CD4-positive, alpha-beta T cell treated with Interferon gamma for 1 hour (primary cell): Measurements from ENCODE around the gene ITK.
A peak's percentile ranks its signal among the peaks of the same experiment; 100 is the strongest.

ENCODE experiments used
- DNase-seq: peaks from one replicate; pipeline ENCODE4 v3.0.0-alpha.2; 2020

Gene ITK

DNA sequence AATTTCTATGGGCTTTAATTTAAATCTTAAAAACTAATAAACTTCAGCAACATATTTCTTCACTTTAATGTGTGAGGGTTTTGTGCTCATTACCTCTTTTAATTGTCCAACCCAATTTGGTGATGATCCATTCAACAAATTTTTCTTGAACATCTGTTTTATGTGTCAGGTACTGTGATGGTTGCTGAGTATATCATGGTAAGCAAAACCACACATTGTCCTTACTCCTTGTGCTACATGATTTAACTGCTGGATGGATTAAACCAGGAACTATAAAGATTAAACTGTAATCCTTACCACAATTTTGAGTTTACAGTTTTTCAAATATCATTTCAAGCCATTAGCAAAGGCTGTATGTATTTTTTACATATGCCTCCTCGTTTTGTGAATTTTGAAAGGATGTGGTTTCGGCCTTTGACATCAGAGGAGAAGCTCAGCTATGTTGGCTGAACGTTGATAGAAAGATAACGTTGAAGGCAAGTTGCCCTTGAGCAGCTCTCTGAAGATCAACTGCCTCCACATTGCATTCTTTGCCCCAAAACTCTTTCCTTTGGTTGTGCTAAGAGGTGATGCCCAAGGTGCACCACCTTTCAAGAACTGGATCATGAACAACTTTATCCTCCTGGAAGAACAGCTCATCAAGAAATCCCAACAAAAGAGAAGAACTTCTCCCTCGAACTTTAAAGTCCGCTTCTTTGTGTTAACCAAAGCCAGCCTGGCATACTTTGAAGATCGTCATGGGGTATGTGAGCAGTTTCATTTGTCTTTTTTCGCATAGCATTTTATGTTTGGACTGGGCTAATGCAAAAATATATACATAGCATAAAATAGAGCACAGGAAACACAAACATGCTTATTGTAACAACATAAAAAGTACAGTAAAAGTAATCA, at the start of gene ITK:
Gene ITK (plus strand): TSS at position 467 of the 891 bp plus-strand sequence. CDS start 138 bp downstream, at position 605.
- peak; percentile 45 for DNase-seq

DNA sequence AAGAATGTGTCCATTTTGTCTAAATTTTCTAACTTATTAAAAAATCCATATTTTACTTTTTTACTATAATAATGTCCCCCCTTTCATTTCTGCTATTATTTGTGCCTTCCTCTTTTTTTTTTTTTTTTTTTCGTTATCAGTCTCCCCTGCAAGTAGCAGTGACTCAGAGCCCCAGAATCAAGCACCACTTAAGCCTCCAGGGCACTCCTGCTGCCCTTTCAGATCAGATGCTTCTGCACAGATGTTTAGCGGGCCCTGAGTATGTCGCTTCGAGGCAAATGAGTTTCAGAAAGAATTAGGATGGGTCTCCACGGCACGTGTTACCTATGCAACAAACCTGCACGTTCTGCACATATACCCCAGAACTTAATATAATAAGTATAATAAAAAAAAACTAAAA, 49.7 kb upstream of the ITK start:
- DNase-seq, result no peak

DNA sequence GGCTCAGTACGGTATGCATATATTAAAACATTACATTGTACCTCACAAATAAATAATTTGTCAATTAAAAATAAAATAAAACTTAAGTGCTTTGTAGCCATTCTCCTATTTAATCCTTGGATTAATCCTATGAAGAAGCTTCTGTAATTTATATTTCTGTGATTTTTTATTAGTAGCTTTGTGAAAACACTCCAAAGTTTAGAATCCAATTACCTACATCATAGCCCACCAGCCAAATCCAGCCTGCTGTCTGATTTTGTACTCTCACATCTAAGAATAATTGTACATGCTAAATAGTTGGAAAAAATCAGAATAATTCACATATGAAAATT, 48.4 kb upstream of the ITK start:
- DNase-seq, result no peak

DNA sequence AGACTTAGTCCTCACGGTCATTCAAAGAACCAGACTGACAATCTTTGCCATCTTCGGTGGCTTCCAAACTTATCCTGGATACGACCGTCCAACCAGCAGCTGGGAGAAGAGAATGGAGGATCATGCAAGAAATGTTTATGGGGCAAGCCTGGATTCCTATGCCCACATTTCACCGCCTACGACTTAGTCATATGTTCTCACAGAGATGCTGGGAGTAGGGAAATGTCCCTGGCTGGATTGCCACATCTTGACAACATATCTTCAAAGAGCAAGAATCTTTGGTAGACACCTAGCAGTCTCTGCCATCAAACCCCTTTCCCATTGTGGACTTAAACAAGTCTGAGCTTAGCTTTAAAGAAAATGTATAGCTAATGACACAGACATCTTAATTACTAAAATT, 42.9 kb upstream of the ITK start:
- DNase-seq, result no peak

DNA sequence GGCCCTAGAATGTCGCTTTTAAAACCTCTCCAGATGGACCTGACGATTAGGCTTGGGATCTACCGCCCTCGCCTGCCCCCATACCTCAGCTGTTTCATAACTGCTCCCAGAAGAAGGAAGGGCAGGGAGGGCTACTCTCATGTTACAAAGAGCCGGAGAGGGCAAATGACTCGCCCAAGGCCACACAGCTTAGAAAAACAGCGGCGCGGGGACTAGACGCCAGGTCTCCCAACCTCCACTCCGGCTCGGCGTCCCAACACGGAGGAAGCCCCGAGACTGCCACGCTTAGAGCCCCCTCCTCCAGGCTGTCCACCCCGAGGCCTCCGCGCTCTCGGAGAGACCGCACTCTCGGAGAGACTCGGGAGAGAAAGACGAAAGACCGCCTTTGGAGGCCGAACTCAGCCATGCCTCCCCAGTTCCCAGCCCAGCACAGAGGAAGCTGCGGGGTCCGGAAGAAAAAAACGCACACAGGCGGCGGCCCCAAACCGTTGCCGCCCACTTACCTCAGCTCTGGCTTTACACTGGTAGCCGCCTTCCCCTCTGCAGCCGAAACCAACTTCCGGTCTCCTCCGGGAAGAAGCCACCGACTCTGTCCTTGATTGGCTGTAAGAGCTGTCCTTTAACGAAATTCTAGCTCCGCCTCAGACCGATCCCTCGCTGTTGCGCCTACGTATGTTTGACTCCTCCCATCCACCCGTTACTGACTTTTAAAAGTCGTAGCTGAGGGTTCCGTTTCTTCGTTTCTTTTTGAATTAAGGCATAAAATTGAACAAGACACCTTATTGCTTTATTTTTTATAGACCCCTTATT, 38.1 kb upstream of the ITK start, which contains the start of gene MED7:
Gene MED7 (minus strand): TSS at position 549 of the 810 bp plus-strand sequence. CDS start 3,434 bp downstream, outside the sequence.
- peak; percentile 97 for DNase-seq

DNA sequence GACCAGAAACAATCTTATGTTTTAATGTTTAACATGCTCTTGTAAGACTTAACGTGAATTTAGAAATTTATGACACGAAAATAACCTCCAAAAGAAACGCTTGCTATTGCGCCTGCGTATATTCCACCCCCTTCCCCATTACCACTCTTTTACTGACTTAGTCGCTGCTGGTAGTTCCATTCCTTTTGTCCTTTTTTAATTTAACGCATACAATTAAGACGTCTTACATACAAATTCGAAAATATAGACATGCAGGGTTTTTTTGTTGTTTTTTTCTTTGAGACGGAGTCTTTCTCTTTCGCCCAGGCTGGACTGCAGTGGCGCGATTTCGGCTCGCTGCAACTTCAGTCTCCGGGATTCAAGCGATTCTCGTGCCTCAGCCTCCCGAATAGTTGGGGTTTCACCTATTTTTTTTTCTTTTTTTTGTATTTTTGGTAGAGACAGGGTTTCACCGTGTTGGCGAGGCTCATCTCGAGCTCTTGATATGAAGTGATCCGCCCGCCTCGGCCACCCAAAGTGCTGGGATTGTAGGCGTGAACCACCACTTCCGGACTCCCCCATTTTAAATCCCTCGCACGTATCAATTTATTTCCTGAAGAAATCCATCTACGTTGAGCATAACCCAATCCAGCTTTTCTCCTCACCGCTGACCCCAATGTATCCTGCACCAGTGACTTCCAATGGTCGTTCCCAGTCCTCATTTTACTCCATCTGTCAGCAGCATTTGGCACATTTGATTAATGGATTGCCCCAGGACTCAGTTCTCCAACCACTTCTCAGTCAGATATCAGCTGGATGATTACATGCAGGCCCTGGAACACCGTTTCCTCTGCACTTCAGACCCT, 37.3 kb upstream of the ITK start:
- peak; percentile 24 for DNase-seq

DNA sequence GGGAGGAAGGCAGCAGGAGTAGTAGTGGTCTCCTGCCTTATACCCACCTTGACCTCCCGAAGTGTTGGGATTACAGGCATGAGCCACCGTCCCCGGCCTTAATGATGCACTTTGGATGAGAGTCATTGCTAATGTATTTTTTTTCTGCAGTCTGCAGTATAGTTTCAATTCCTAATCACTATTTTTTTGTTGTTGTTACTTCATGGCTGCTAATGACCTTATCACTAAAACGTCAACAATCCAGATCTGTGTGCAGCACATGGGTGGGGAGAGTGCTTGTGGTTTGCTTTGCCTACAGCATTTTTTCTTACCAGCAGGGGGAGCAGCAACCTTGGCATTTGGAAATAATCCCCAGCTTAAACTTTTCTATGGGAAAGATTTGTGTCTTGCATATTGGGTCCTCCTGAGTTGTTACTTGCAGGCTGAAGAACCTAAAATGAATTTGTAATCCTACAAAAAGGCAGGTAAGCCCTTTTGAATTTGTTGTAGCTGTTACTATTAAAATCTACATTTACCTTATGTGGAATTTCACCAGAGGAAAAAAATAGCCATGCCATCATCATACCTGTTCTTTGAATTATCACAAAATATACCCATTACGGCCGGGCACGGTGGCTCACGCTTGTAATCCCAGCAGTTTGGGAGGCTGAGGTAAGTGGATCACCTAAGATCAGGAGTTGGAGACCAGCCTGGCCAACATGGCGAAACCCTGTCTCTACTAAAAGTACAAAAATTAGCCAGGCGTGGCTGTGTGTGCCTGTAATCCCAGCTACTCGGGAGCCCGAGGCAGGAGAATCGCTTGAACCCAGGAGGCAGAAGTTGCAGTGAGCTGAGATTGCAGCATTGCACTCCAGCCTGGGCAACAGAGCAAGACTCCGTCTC, 31.7 kb upstream of the ITK start:
- peak; percentile 69 for DNase-seq

DNA sequence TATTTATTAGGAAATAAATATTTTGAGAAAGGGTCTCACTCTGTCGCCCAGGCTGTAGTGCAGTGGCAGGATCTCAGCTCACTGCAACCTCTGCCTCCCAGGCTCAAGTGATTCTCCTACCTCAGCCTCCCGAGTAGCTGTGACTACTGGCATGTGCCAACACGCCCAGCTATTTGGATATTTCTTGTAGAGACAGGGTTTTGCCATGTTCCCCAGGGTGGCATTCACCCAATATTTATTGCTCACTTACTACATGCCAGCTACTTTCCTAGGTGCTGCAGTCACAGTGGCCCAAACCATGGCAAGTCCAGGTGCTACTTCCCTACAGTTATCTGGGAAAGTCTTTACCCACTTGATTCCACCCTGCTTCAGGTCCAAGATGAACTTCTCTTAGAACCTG, 29.6 kb upstream of the ITK start:
- no peak for DNase-seq

DNA sequence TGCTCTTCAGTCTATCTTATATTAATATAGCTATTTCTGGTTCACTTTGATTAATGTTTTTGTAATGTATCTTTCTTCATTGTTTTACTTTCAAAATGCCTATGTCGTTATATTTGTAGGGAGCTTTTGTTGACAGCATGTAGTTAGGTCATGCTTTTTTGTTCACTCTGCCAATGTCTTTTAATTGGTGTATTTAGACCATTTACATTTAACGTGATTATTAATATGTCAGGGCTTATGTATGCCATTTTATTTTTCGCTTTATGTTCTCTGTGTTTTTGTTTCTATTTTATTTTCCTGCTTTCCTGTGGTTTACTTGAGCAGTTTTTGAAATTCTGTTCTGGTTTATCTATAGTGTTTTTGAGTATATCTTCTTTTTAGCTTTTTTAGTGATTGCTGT, 25.3 kb upstream of the ITK start:
- no peak for DNase-seq

DNA sequence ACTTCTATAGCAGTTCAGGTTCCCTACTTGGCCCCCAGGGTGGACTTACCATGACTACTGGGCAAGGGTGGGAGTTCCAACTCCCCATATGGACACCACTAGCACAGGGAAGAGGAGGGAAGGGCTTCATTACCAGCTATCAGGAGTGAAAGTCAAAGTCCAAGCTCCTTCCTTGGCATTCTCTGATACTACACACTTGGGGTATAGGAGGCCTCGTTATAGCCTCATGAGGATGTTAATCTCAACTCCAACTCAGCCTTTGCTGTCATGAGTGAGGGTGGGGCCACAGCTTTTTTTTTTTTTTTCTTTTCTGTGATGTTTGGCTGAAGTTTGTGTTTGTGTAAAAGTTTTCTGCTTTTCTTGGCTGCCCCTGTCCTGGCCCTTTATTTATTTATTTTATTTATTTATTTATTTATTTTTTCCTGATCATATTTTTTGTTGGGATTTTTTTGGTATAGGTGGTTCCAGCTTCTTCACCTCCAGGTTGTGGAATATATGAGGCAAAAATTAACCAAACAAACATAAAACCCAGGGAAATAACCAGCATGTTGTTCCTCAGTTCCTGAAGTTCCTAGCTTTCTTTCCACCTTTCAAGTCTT, 23.2 kb upstream of the ITK start:
- no peak for DNase-seq

DNA sequence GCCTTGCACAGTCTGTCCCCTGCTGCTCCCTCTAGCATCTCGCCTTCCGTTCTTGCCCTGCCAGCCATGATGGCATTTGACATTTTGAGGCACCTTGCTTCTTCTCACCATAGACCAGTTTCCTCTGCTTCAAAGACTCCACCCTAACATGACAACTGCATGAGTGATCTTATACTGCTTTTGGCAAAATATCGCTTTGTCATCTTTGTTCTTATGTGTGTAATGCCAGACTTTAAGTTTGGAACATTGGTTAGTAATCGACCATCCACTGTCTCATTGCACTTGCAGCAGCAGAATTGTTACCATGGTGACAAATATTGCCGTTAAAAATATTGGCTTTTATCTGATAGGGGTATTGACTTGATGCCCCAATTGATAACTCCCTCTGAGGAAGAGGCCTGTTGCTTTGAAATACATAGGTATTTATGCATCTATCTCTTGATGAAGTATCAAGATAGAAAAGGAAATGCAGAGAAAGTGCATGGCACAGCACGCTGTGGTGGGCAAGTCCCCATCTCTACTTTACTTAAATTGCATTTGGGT, 21.4 kb upstream of the ITK start:
- no peak for DNase-seq

DNA sequence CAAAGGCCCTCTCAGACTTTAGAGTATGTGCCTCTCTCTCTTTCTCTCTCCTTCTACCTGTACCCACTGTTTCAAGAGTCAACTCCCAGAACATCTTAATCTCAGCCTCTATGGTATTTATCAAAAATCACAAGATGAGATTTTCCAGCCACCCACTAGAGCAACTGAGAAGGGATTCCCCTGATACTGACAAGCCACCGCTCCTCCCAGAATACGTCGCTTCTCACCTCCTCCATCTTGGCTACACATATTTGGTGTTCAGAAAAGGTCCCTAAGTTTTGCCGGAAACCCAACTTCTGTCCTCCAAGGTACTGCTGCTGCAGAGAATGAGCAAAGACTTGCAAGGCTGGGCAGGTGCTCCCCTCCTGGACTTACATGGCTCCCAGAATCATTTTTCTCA, 20.6 kb upstream of the ITK start:
- DNase-seq, result peak; percentile 20

DNA sequence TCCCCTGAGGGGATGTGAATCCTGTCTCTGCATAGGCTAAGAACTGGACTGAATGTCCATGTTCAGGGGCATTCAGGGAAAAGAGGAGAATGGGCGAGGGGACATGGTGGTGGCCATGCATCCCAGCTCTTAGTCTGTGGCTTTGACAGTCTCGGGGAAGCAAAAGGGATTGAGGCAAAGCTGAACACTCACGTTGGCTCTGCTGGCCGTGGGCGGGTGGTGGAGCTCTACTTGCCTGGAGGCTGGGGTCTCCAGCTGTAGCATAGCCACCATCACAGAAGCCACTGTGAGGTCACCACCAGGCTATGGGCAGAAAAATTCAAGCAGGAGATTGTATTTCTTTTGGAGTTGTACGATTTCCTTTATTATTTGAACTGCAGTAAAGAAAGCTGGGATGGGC, 18.6 kb upstream of the ITK start:
- DNase-seq, result no peak

DNA sequence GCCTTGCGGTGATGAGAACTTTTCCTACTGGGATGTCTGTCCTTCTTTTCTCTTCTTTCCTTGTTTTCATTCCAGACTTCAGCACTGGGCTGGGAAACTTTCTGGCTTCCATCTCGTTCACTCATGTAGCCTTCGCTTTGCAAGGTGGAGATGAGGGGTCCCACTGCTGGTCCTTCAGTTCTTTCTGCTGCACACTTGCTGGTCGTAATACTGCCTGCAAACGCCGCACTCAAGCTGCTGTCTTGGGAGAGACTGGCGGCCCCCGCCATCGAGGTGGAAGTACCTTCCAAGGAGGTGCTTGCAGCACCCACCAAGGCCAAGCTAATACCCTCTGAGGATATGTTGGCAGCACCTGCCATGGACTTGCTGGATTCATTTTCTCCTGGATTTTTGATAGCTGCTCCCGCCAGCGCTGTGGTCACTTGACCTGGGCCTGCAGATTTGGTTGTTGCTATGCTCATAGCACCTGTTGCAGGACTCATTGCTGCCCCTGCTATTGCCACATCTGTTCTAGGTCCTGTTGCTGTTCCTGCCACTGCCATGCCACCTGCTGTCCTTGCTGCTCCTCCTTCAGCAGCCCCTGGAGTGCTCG, 17.6 kb upstream of the ITK start:
- no peak for DNase-seq

DNA sequence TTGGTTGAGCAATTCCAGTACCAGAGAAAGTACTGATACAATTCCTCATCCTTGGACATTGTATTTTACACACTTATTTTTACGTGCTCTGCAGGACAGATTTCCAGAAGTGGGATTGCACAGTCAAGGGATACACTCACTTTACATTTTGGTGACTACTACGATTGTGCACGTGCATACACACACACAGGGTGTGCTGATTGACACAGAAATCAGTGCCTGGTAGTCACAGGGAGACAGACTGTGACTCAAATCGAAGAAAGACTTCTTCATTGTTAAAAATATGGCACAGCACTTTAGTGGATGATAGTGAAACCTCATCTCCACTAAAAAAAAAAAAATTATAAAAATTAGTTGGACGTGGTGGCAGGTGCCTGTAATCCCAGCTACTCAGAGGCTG, 16.1 kb upstream of the ITK start:
- DNase-seq, result no peak

DNA sequence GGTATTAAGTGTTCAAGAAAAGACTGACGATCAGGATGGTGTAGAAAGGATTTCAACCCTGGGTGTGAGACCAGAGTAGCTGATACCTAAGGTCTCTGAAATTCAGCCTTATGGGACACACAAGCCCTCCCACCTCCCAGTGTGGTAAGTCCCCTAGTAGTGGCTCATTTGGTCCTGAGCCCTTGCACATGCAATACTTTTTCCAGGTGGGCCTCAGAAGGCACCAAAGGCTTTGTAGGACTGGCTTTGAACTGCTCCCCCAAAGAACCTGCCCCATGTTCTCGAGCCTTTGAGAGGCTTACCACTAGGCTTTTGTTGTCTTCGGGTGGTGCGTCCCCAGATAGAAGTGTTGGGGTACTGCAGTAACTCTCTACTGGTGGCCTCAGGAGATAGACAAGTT, 15.4 kb upstream of the ITK start:
- no peak for DNase-seq

DNA sequence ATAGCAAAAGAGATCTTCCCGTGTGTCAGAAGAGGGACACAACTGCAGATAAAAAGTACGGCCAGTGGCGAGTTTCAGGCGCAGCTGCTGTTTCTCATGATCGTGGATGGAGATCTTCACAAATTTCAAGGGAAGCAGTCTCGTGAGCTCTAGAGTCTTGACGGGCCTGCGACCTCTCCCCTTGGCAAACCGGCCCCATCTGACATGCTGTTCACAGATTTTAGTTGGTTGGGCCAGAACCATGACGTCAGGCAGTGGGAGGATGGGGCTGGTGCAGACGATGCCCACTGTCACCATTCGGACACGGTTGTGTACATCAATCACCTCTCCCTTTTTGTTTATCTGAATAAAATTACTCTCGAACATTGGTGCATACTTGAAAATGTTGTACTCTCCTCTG, 15.0 kb upstream of the ITK start:
- DNase-seq, result no peak

DNA sequence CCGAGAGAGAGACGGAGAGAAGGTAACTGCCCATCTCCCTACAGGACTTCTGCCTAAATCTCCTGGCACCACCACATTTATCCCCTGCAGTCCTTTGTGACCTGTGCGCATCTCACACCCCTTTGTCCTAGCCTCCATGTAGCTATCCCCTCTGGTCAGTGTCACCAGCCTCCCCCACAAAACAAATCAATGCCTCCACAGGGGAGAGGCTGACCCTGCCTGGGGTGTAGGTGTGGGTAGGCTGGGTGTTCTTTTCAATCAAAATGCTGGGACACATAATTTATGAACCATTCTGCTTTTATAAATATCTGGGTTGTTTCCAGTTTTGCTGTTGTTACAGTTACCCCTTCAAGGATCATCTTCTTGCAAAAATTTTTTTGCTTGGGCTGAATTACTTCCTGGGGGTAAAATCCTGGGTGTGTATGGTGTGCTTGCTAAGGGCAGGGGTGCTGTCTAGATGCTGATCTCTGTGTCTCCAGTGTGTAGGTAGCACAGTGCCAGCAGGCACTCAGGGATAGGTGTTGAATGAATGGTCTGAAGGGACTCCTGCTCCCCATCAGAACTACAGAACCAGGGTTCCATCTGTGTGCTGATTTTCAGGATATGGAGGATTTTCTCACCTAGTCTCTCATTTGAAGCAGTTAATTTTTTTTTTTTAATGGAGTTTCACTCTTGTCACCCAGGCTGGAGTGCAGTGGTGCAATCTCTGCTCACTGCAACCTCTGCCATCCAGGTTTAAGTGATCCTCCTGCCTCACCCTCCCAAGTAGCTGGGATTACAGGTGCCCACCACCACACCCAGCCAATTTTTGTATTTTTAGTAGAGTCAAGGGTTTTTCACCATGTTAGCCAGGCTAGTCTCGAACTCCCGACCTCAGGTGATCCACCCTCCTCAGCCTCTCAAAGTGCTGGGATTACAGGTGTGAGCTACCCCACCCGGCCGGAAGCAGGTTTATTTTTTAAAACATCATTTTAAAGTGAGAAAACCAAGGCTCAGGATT, 14.1 kb upstream of the ITK start, which contains the start of gene GARIN3:
Gene GARIN3 (minus strand): TSS at position 51 of the 1,000 bp plus-strand sequence. CDS start 96 bp downstream, outside the sequence.
- no peak for DNase-seq

DNA sequence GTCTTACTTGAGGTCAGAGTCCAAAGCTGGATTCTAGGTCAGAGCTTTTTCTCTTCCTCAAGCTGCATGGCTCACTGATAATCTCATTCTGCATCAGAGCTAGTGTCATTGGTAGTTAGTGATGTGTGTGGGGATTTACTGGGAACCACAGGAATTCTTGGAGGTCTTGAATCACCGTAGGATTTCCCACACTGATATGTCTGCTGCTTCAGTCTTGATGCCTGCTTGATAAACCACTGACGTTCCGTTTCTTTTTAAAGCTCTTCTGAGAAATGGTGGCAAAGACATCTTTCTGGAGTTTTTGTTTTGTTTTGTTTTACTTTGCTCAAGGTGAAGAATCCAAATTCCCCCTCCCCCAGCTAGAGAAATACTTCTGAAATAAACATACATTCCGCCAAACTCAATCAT, 13.4 kb upstream of the ITK start:
- no peak for DNase-seq
